Measurements from ENCODE around the gene SMIM14.
"Not testable (repeated sequence)": the region's sequence is repeated elsewhere in the genome, so short reads cannot be mapped to it uniquely, and the experiment has no call there.

SMIM14 gene

GRCh38 chr4:39655876-39656275 is 17.2 kb upstream of the SMIM14 start:
- TF ChIP-seq CTCF (IDR thresholded peaks at IDR 0.05; ENCODE audit: low read depth, low read length, missing control alignments) = no peak
- H3K4me3 ChIP-seq (ENCODE audit: low read depth, low read length) = no peak overlapping the region
- no peak for DNase-seq (ENCODE audit: low read depth)

GRCh38 chr4:39655211-39655610 is 16.5 kb upstream of the SMIM14 start:
- no peak for DNase-seq (ENCODE audit: low read depth)
- H3K4me3 ChIP-seq (ENCODE audit: low read depth, low read length) = no peak overlapping the region
- TF ChIP-seq CTCF (IDR thresholded peaks at IDR 0.05; ENCODE audit: low read depth, low read length, missing control alignments) = no peak

DNA sequence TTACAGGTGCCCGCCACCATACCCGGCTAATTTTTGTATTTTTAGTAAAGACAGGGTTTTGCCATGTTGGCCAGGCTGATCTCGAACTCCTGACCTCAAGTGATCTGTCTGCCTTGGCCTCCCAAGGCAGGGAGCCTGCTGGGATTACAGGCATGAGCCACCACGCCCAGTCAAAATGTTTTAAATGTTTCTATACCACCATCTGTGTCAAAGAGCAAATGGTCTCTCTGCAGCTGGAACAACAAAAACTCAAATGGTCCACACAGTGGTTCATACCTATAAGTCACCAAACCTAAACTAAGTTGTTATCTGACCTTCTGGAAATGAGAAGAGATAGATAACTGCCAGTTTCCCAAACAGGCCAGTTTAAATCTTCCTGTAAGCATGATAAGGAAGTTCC is 12.9 kb upstream of the SMIM14 start:
- not testable (repeated sequence) for DNase-seq (ENCODE audit: low read depth)

DNA sequence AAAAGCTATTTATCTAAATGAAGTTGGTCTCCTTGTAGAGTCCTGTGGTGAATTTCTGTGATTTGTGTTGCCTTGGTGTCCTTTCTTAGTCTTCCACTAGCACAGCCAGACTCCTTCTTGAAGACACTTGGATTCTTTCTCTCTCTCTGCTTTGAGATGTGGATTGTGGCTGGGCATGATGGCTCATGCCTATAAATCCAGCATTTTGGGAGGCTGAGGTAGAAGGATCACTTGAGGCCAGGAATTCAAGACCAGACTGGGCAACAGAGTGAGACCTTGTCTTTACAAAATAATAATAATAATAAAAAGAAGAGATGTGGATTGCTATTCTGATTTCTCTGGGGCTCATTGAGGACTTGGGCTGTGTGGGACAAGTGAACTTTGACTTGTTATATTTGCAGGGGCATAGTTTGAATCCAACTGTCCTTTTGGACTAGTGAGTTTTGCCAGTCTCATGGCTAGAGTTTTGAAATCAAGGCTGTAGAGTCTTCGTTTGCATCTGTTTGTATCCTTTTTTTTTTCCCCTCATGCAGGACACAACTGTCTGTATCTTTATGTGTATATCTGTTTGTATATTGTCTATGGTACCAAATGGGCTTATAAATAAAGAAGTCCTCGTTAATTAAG is 11.1 kb upstream of the SMIM14 start:
- no peak for TF ChIP-seq CTCF (IDR thresholded peaks at IDR 0.05; ENCODE audit: low read depth, low read length, missing control alignments)
- H3K4me3 ChIP-seq (ENCODE audit: low read depth, low read length) = no peak overlapping the region
- DNase-seq (ENCODE audit: low read depth) = no peak

More for the DNA sequence above, 12.9 kb upstream of the SMIM14 start:
- not testable (repeated sequence) for H3K4me3 ChIP-seq (ENCODE audit: low read depth, low read length)

DNA sequence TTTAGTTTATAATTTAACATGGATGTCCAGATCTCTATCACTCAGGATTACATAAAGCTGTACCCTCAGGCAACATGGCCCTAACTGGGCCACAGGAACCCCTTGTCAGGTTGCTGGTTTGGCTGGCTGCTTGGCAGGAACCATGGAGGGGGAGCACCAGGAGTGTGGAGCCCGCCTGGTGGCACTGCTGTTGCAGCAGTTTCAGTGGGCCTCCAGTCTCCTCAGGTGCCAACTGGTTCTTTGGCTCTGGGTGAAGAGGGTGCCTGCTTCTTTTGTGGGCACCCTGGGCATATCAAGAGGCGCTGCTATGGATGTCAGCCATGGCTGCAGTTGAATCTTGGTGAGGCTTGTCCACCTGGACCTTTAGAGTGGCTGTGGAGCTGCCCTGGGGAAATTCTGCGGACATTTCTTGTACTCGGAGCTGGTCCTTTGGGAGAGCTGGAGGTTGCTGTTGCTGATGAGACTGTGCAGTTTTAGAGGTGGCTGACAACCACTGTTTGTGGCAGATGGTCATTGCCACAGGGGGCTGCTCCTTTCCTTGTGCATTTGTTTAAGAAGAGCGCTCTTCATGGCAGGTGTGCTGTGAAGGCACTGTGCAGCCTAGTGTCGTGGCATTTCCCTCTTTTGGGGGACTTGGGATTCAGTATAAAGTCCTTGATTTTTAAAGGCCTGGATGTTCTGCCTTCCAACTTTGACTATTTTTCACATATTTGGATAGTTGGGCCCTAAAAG is 10.3 kb upstream of the SMIM14 start:
- no peak for TF ChIP-seq CTCF (IDR thresholded peaks at IDR 0.05; ENCODE audit: low read depth, low read length, missing control alignments)
- no peak for DNase-seq (ENCODE audit: low read depth)
- H3K4me3 ChIP-seq (ENCODE audit: low read depth, low read length) = no peak overlapping the region

DNA sequence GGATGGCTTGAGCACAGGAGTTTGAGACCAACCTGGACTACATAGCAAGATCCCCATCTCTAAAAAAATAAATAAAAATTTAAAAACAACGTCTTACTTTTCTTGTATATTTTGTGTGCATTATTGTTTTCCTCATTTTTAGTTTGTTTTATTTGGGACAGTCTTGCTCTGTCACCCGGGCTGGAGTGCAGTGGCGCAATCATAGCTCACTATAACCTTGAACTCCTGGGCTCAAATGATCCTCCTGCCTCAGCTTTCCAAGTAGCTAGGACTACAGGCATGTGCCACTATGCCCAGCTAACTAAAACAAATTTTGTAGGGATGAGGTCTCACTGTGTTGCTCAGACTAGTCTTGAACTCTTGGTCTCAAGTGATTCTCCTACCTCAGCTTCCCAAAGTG is 9.5 kb upstream of the SMIM14 start:
- TF ChIP-seq CTCF (IDR thresholded peaks at IDR 0.05; ENCODE audit: low read depth, low read length, missing control alignments) = no peak
- no peak for DNase-seq (ENCODE audit: low read depth)
- no peak overlapping the region for H3K4me3 ChIP-seq (ENCODE audit: low read depth, low read length)

- no peak overlapping the region for H3K4me3 ChIP-seq (ENCODE audit: low read depth, low read length)
- no peak for TF ChIP-seq CTCF (IDR thresholded peaks at IDR 0.05; ENCODE audit: low read depth, low read length, missing control alignments)
- no peak for DNase-seq (ENCODE audit: low read depth)
Measured at GRCh38 chr4:39642885-39643552, 4.4 kb upstream of the SMIM14 start.

All from GM12864 (cell line).